IPS DF 4.7 (cell line): Measurements from ENCODE around the gene NEUROG2.
"Not testable (repeated sequence)": the region's sequence is repeated elsewhere in the genome, so short reads cannot be mapped to it uniquely, and the experiment has no call there.

Experiments
- DNase-seq: peaks from one replicate; pipeline ENCODE4 v3.0.0-alpha.2; 2013; ENCODE audit warnings: low spot score; ENCODE audit errors: extremely low read depth

Gene NEUROG2

DNA sequence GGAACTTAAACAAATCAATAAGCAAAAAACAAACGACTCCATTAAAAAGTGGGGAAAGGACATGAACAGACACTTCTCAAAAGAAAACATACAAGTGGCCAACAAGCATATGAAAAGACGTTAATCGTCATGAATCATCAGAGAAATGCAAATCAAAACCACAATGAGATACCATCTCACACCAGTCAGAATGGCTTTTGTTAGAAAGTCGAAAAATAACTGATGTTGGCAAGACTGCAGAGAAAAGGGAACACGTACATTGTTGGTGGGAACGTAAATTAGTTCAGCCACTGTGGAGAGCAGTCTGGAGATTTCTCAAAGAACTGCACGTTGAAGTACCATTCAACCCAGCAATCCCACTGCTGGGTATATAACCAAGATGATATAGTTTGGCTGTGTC, 23.7 kb downstream of the NEUROG2 start:
- no peak for DNase-seq

- not testable (repeated sequence) for DNase-seq
Observed at GRCh38 chr4:112490808-112491207, 25.2 kb downstream of the NEUROG2 start.

GRCh38 chr4:112485930-112486329, 30.1 kb downstream of the NEUROG2 start:
- no peak for DNase-seq

DNA sequence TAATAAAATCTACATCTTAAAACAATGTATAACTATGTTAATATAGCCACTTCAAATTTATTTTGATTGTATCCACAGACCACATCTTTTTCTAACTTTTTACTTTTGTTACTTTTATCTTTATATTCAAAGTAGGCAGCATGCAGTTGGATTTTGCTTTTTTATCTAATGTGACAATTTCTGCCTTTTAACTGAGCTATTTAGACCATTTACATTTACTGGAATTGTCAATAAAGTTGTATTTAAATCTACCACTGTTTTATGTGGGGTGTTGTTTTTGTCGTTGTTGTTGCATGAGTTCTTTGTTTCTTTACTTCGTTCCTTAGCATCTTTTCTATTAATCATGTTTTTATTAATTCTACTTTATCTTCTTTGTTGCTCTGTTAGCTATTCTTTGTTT, 42.0 kb downstream of the NEUROG2 start:
- DNase-seq = no peak

GRCh38 chr4:112472318-112472717, 43.7 kb downstream of the NEUROG2 start:
- no peak for DNase-seq
